ENCODE measurements around the gene SORBS2.

Gene SORBS2

GRCh38 chr4:185797596-185798338, 14.2 kb downstream of the SORBS2 start:
- no peak for DNase-seq

- no peak for DNase-seq
Measured at GRCh38 chr4:185797018-185797417, 15.0 kb downstream of the SORBS2 start.

- no peak for DNase-seq
Measured at GRCh38 chr4:185796176-185796575, 15.8 kb downstream of the SORBS2 start.

DNA sequence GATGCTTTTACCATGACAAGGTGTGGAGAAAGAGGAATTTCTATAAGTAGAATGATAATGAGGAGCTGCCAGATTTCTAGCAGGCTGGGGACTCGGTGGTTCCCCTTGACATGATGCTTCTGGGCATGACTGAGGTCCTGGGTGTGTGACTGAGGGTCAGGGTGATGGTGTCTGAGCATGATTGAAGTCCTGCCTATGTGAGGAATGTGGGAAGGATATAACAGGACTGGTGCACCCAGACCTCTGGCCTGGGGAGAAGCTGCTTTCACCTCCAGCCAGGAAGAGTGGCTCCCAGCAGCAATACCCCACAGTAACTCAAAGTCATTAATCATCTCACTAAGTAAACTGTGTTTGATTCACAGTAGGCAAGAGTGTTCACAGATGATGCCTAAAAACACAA, 17.4 kb downstream of the SORBS2 start:
- no peak for DNase-seq

- DNase-seq, result no peak
Measured at GRCh38 chr4:185793716-185794115, 18.3 kb downstream of the SORBS2 start.

GRCh38 chr4:185793116-185793485, 18.9 kb downstream of the SORBS2 start:
- no peak for DNase-seq

DNA sequence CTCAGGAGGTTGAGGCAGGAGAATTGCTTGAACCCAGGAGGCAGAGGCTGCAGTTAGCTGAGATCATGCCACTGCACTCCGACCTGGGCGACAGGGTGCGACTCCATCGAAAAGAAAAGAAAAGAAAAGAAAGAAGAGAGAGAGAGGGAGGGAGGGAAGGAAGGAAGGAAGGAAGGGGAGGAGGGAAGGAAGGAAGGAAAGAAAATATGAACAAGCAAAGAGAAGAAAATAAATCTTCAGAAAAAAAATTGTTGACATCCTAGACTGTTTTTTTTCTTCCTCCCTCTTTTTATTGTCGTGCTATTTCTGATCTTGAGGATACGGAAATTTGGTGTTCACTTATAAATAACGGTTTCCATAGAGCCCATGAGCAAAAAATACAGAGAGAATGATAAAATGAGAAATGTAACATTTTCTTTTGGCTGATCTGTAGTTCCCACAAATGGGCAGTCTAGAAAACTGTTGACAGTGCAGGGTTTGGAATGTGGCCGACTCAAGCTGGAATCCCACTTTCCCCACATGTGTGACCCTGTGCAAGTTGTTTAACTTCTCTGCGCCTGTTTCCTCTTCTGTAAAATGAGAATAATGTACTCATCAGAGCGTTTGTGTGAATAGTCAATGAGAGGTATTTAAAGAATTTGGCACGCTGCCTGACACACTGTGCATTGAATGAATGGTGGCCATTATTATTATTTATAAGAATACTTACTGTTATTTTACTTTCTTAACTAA, 19.4 kb downstream of the SORBS2 start:
- DNase-seq, result no peak

DNA sequence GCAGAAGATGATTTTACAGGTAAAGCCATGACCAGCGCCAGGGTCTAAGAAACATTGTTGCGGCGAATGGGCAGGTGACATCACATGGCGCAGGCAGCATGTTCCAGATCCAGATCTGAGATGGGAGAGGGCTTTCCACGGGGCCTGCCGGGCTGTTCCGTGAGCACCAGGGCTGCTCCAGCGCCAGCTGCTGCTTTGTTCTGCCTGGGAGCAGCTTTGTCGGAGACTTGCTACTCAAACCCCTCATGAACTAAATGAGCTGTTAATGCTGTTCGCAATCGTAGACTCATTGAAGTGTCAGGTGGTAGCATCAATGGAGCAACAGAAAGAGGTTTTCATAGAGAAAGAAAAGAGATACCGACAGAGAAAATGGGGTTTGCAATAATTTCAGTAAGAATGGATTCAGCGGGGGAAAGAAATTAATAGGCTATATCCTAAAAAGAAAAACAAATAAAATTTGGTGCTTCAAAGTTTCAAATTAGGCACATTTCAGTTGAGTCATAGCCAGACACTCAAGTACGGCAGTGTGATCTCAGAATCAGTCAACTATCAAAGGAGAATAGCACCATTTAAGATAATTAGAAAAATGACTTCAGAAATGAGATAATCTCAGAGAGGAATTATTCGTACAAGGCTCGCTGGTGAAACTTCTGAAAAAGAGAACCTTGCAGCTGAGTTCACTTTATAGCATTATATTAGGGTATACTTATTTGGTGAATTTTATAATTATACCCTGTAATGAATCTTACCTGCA, 23.9 kb downstream of the SORBS2 start:
- no peak for DNase-seq

DNA sequence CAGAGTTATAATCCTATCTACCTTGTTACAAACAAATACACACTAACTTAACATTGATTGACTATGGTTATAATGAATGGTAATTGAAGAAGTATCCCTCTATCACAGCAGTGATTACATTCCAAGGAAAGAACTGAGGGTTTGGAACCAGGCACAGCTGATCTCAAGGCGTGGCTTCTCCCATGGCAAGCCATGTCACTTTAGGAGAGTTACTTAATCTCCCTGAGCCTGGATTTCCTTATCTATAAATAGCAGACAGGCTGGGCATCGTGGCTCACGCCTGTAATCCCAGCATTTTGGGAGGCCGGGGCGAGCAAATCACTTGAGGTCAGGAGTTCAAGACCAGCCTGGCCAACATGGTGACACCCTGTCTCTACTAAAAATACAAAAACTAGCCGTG, 25.6 kb downstream of the SORBS2 start:
- DNase-seq, result no peak

- no peak for DNase-seq
Measured at GRCh38 chr4:185783574-185783973, 28.4 kb downstream of the SORBS2 start.

GRCh38 chr4:185782523-185782922, 29.5 kb downstream of the SORBS2 start:
- DNase-seq, result no peak

- DNase-seq, result no peak
Measured at GRCh38 chr4:185781555-185782215, 30.3 kb downstream of the SORBS2 start.

GRCh38 chr4:185780472-185780871, 31.5 kb downstream of the SORBS2 start:
- DNase-seq, result no peak

- no peak for DNase-seq
Measured at GRCh38 chr4:185779517-185779916, 32.5 kb downstream of the SORBS2 start.

GRCh38 chr4:185778307-185778706, 33.7 kb downstream of the SORBS2 start:
- DNase-seq, result no peak

DNA sequence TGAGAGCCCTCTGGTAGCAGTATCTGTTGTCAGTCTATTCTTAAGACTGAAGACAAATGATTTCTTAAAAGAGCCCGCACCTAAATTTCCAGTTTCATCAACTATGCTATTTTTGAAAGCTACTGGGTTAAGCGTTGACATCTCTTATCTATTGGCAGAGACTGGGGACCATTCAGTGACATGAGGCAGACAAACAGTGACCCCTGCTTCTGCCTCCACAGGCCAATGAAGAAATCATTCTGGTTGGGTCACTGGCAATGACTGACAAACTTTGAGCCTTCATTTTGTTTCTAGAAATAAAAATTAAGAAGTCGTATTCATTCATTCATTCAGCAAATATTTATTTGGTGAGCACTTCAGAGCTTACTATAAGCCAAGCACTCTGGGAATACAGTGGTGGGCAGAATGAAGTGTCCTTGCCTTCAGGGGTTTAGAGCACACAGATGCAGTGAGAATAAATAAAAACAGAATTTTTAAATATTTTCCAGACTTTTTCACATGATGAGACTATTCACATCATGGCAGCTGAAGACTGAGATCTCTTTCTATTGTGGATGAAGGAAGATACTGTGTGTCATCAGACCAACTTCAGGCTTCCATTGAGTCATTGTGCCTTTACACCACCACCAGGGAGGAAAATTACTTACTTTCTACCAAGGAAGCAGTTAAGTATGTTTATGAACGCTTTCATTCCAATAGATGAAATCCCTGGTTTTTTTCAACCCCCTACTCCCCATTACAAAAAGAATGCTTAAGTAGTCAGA, 36.0 kb downstream of the SORBS2 start:
- DNase-seq, result no peak

DNA sequence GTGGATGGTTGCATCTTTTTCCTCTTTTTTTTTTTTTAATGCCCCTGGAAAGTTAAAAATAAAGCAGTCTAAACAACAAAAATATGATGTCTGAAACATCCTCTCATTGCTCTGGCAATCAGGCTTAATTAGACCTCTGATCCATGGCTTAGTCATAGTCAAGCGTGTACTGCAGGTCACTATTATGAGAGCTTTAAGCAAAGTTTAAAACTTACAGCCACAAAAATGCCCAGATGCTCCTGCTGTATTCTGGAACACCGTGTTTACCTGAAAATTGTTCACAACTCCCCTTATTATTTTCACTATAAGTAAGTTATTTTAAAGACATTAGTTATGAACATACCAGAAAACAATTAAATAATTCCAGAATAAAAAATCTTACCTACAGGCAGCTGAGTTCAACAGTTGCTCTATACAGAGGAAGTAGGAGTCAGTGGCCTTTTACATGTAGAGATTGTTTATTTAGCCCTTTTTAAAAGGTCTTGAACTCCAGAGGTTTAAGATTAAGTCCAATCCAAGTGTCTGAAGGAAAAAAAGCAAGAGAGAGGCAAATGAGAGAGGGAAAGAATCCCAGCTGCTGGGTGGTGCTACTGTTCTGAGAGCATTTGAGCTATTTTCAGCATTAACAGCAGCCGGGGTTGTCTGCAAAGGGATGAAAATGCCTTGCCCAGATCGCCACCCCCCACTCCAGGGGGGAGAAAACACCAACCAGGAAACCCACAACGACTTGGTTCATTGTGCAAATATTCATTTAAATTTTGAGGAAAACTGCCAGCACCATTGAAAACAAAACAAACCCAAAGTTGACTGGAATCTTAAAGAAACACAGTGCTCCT, 36.9 kb downstream of the SORBS2 start:
- DNase-seq, result no peak

DNA sequence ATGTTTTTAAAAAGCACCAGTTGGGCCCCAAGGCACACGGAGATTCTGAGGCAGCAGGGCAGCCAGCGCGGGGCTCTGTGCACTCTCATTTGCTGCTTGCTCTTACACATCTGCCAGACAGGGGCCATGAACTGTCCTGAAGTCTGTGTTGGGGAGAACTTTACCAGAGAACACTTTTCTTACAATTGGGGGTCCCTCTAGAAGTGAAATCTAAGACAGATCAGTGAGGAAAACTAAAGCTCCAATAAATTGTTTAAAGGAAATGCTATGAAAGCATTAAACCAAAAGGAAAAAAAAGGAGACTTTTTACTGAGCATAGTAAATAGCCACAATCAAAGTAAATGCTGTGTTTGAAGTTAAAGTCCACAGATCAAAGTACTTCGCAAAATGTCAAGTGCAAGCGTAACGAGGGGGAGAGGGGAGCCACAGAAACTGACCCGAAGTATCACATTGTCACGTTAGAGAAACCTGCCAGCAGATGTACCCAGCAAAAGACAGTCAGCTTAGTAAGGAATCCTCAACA, 37.8 kb downstream of the SORBS2 start:
- DNase-seq, result no peak

DNA sequence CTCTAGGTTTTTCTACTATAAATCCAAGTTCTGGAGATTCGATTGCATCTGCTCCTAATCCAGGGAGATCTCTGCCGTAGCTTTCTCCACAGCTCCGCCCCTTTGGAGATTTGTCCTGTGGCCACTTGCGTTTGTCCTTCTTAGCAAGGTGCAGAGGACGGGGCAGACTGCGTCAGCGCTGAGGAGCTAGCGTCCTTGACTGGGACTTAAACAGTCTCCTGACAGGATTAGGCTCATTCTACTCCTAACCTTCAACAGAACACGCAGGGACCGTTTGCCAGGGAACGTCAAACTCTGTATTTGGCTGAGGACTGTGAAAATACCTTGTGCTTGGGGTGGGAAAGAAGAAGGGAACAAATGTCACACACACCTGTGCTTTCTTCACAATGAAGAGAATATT, 38.6 kb downstream of the SORBS2 start:
- DNase-seq, result no peak

DNA sequence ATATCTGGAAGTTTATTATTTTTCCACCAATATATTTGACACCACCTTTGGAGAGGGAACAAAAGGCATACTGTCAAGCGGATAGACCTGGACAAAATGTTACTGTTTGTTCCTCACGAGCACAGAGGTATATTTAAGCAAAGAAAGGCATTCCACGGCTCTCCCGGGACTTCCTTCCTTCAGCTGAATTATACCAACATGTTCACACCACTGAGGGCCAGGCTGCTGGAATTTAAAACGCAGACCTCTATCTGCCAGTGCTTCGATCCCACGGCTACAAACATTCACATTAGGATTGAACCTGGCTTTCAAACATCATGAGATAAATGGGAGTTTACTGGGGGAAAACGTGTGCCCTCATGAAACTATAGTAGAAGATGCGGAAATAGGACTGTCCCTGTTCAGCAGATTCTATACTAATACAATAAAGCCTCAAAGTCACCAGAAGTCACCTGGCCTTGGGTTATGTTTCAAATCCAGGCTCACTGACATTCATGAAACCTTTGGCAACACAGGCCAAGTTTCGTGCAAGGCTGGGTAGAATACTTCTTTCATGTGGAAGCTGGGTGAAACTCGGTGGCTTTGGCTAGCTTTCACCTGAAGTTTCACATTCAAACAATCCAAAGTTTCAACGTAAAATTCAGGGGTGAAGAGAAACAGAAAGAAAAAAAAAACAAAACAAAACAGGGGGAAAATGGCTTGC, 39.5 kb downstream of the SORBS2 start:
- DNase-seq, result no peak

All from CD4-positive, alpha-beta T cell treated with Interferon alpha-2 for 1 hour (primary cell).